Renal cortical epithelial cell (primary cell): Measurements from ENCODE around the gene SFRP5. TPM values are rescaled to one million over a fixed set of nuclear protein-coding genes. Genes with fewer than 3 reads are reported as not detected.
A peak's percentile ranks its signal among the peaks of the same experiment; 100 is the strongest.

Source experiments
- DNase-seq: peaks from one replicate; pipeline ENCODE4 v3.0.0-alpha.2; 2011; ENCODE audit warnings: low read depth
- total RNA-seq: library from RNA; depleted of rRNA; stranded (reverse); fragments of >200 nt; gene quantifications from 2 replicates; pipeline ENCODE4 v1.2.3, GENCODE V29; 2014

Gene SFRP5
- total RNA-seq, 1 donor from 2014 or later, result 0.60 TPM

DNA sequence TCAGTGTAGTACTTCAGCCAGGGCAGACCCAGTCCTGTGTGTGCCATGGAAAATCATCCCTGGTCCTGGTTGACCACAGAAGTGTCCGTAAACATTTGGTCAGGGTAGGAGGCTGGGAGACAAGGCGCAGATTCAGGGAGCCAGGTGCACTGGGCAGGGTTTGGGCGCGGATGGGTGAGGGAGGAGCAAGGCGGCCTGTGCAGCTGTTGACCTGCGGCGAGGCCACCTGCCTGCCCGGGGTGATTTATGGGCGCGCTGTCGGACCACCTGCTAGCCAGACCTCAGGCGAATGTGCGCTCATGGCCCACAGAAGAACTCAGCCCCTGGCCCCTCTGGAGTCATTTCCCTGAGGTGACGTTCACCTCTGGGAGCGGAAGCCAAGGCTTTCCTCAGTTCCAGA is 6.6 kb downstream of the SFRP5 start:
- no peak for DNase-seq

DNA sequence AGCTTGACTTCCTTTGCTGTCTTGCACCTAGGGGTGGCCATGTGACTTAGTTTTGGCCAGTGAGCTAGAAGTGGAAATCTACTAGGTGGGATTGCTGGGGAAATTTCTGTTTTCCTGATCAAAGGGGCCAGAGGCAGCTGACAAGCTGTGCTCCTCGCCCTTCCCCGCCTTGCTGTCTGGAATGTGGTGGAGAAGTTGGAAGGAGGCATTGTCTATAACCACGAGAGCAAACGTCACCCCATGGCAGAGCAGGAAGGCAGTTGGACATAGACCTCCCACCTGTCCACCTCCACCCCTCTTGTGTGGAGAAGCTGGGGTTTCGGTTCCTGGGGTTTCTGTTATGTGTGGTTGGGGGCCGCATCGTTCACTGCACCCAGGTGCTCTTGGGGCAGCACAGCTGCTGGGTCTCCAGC is 7.3 kb downstream of the SFRP5 start:
- DNase-seq, result no peak

DNA sequence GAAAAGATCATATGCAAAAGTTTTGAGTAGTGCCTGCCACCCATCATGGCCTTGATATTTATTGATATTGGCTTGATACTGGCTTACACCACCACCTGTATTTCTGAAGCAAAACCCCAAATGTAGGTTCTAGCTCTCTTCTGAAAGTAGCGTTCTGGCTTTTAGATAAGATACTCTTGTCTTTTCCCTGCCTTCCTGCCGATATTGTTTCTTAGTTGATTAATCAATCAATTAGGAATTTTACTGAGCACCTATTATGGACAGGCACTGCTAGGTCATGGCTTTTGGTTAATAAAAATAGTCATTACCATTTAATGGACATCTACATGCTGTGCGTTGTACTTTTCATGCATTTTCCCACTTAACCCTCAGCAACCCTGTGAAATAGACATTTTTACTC is 7.9 kb downstream of the SFRP5 start:
- no peak for DNase-seq

DNA sequence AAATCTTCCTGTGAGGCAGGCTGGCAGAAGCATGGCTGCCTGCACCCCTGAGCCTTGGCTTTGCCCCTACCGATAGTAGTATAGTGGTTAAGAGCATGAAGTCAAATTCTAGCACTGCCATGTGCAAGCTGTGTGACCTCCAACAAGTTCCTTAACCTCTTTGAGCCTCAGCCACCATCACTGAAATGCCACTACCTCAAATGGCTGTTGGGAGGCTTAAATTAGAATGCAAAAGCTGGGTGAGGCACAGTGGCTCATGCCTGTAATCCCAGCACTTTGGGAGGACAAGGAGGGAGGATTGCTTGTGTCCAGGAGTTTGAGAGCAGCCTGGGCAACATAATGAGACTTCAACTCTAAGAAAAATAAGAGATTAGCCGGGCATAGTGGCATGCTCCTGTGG is 8.4 kb downstream of the SFRP5 start:
- DNase-seq, result no peak

DNA sequence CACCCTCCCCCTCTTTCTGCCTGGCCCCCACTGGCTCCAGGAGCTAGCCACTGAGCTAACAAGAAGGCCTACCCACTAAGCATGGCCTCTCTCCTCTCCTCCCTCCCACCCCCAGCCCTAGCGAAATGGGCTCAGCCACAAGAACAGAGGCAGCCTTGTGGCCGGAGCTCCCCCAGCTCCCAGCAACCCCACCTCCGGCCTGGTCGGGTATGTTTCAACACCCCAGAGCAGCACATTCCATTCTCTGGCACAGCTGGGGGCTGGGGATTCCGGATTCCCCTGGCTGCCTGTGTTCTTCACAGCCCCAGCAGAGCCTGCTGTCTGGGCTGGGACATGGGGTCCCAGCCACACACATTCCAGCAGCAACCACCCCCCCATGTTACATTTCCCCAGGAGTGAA is 9.0 kb downstream of the SFRP5 start:
- DNase-seq, result peak; percentile 54

DNA sequence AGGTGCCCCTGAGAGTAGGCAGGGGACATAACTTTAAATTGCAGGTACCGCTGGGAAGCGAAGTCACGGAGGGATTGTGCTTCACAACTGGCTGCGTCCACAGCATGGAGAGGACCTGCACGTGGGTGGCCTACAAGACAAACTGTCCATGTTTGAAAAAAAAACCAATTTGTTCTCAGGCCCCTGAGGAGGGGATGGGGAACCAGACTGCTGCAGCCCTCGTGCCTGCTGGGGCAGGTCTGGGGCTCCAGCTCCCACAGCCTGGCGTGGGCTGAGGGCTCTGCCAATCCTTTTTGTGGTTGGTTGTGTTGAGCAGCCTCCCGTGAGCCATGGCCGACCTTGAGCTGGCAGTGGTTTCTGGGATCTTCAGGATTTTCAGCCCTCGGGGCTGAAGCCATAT is 9.7 kb downstream of the SFRP5 start:
- DNase-seq, result no peak

DNA sequence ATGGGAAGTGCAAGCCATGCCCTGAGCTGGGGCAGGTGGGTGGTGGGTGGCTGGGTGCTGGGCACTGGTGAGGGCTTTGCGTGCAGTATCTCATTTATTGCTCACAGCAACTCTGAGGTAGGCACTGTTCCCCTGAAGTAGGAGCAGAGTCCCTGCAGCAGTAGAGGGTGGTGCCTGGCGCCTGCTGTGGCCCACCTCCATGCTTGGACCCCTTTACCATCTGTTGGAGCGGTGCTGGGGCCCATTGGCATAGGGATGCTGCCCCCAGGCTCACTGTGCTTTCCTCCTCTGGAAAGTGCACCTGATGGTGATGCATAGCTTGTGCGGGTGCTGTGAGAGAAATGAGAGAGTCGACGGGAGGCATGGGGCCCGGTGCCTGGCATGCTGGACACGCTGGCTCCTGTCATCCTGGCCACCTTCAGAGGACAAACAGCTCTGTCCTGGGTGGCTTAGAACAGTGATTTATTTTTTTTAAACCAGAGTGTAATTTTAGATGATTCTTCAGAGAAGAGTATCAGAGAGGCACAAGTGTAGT is 10.4 kb downstream of the SFRP5 start:
- no peak for DNase-seq

- DNase-seq, result no peak
Observed at GRCh38 chr10:97760461-97761257, 11.1 kb downstream of the SFRP5 start.

DNA sequence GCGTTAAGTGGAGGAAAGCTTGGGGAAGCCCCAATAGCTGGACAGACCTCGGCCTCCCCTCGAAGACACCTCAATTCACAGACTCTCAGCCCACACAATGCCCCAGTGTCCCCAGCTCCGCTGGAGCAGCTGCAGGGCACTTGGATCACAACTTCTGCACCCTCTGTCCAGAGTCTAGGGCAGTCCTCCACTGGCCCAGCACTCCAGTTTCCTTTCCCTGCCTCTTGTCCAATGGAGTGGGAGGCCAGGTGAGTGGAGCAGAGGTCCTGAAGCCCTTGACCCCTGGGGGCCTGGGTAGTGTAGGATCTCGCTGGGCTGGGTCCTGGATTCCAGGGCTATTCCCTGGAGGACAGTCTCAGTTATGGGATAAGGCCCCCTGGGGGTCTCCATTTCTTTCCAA is 11.9 kb downstream of the SFRP5 start:
- no peak for DNase-seq

DNA sequence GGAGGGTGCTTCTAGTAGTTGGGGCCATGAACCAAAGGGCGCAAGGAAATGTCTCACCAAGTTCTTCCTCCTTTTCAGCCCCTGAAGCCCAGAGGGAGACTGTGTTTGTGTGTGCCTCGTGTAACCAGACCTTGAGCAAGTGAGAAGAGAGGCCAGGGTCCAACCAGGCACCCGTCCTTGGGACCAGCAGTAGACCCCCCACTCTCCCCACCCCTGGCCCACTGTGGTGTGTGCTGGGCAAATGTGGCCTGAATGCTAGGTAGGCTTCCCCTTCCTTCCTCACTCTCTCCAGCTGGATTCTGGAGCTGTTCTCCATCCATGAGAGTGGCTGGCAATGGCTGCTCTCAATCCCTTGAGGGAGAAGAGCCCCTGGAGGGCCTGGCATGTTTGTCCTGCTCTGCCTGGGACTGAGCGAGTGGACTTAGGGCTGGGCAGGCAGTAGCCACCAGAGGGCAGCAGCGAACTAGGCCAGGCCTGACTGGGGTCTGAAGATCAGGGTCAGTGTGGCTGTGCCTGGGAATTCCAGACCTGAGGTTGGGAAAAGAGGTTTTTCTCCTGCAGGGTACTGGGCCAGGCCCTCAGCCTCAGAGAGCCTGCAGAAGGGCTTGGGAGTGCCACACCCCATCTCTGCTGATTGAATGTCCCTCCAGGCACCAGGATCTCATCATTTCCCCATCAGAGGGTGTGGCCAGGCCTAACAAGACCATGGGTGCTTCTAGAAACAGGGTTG is 12.5 kb downstream of the SFRP5 start:
- DNase-seq, result peak; percentile 54

GRCh38 chr10:97757471-97757870 is 14.3 kb downstream of the SFRP5 start:
- DNase-seq, result no peak

GRCh38 chr10:97755718-97756117 is 16.1 kb downstream of the SFRP5 start:
- no peak for DNase-seq

DNA sequence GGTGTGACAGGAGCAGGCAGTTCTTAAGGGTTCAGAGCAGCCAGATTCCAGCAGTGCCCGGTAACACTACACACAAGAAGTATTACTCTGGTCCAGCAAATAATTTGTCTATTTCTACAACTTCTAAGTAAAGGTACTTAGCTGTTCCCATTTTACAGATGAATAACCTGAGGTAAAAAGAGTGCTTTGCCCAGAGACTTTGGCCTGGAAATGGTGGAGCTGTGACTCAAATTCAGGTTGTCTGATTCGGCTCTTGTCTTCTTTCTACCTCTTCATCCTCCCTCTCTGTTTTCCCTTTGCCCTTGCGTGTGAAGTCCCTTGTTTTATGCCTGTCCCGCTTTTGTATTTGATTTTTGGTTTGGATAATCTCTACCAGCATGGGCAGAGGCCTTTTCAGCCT is 17.1 kb downstream of the SFRP5 start:
- no peak for DNase-seq

DNA sequence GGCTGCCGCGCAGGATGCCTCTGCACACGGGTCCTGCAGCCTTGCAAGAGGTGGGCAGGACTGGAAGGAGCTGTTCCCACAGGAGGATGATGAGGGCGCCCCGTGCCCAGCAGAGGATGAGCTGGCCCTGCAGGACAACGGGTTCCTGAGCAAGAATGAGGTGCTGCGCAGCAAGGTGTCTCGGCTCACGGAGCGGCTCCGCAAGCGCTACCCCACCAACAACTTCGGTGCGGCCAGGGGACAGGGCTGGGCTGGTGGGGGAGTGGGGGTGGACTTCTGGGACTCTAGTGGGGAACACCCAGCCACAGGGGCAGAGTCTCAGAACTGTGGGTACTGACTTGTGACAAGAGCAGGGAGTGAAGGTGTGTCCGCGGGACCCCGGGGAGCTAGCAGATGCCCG is 18.8 kb downstream of the SFRP5 start:
- DNase-seq, result no peak

DNA sequence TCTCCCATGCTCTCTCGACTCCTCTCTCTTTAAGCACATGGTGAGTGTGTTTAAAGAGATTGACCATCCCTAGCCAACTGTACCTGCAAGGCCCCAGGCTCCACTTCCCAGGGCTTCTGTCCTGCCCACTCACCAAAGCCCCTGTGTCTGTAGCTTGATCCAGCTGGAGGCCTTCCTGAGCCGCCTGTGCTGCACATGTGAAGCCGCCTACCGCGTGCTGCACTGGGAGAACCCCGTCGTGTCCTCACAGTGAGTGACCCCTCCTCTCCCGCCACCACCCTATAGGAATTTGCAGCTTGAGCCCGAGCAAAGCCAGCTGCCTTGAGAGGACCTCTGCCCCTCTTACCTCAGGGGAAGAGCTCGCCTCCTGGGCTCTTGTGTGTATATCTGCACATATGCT is 23.7 kb downstream of the SFRP5 start:
- no peak for DNase-seq

GRCh38 chr10:97747573-97747972 is 24.2 kb downstream of the SFRP5 start:
- no peak for DNase-seq

- DNase-seq, result no peak
Observed at GRCh38 chr10:97744405-97745035, 27.3 kb downstream of the SFRP5 start.

DNA sequence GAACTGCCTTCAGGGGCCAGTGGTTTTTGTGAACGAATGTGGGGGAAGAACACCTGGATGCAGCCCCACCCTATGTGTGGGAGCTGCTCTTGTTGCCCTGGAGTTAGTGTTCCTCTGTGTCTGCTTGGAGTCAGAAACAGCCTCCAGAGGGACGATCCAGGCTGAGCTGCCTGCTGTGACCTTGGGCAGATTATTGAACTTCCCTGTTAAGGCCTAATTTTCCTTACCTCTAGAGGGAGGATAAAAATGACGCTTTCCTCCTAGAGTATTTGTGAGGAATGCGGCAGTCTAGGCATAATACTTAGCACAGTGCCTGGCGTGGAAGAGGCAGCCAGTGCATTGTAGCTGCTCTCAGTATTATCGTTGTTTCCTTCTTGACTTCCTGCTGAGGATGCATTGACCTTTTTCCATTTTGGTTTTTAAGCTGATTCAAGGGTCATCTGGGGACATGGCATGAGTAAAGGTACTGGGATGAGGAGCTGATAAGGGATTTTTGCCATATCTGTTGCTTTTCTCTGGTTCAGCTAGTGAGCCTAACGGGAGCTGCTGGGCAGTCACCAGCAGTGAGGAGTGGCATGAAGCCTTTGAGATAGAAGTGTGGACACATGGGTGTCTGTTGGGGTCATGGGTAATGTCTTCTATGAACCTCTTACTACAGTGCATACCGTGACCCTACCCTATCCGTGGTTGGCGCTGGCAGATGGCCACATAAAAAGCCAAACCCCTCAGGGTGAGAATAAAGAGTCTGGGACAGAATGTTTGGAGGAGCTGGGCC is 28.4 kb downstream of the SFRP5 start:
- DNase-seq, result no peak

DNA sequence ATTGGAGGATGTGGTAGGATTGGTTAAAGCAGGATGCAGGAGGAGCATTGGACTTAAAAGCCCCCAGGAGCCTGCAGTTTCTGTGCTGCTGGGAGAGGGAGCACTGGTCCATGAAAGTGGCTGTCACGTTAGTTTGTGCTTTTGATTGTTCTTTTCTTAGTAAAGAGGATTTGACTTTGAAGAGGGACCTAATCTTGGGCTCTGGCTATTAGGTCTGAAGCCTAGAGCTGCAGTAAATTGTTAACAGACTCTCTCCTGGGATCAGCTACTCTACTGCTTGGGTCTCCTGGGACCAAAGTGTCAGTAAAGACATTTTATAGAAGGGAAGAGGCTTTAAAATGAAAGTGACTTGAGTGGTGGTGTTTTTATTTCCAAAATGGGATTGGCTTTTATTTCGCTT is 31.2 kb downstream of the SFRP5 start:
- DNase-seq, result no peak

GRCh38 chr10:97738616-97739015 is 33.2 kb downstream of the SFRP5 start:
- DNase-seq, result no peak

- DNase-seq, result no peak
Observed at GRCh38 chr10:97737770-97738265, 34.0 kb downstream of the SFRP5 start.
